HL-60 (cell line): ENCODE results near the gene VAV2.

Source experiments
- DNase-seq, 2 experiments: peaks; one replicate each; pipeline ENCODE4 v3.0.0-alpha.2; 2010 to 2020; ENCODE audit warnings: low read depth in 1 of 2, low spot score in 1 of 2
- H3K27ac ChIP-seq: fragments of 250-450 bp; sonication (Bioruptor Pico); replicated peaks from 2 replicates; pipeline ENCODE4 v1.5.1; 2020; ENCODE audit warnings: mild to moderate bottlenecking, moderate library complexity
- H3K27me3 ChIP-seq: fragments of 250-450 bp; sonication (Bioruptor Pico); 2 replicates; pipeline ENCODE4 v1.5.1; 2021; ENCODE audit warnings: mild to moderate bottlenecking, moderate library complexity; ENCODE audit not compliant: insufficient read depth, poor library complexity, severe bottlenecking
- H3K4me3 ChIP-seq: replicated peaks from 2 replicates; pipeline ENCODE4 v1.5.1; 2011; ENCODE audit warnings: mild to moderate bottlenecking, control low read depth, low read length; ENCODE audit not compliant: insufficient read depth
- GABPA ChIP-seq: IDR thresholded peaks from 2 replicates; pipeline ENCODE4 v1.6.1; 2012; ENCODE audit warnings: low read depth
- POLR2AphosphoS5 ChIP-seq: IDR thresholded peaks from 2 replicates; pipeline ENCODE4 v1.6.1; 2012; ENCODE audit warnings: low read depth
- SPI1 ChIP-seq: IDR thresholded peaks from 2 replicates; pipeline ENCODE4 v1.6.1; 2012; ENCODE audit warnings: low read depth, mild to moderate bottlenecking, borderline replicate concordance
- TF ChIP-seq, protein P1 (sequence below): IDR thresholded peaks from 2 replicates; pipeline ENCODE4 v1.6.1; 2012; ENCODE audit warnings: low read depth; ENCODE audit not compliant: insufficient replicate concordance
- TF ChIP-seq, protein P2 (sequence below): IDR thresholded peaks from one replicate; pipeline ENCODE4 v1.5.1; 2011; ENCODE audit warnings: low read length, control low read depth, inconsistent platforms; ENCODE audit not compliant: insufficient read depth

The VAV2 gene

DNA sequence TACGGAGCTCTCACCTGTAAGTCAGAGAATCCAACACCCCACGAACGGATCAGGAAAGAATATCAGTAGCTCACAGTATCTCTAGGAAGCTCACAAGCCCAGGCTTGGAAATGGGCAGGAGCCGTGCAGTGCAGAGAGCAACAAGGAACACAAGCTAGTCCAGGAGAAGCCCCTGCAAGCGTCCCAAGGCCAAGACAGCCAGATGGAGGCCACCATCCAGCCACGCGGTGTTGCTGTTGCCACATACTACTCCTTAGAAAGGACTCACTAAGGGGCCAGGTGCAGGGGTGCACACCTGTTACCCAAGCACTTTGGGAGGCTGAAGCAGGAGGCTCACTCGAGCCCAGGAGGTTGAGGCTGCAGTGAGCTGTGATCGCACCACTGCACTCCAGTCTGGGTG lies 15.4 kb upstream of the VAV2 start:
- no peak overlapping the region for H3K4me3 ChIP-seq
- H3K27me3 ChIP-seq, result peaks cover 11% of the 10 kb centered on the region
- DNase-seq, result no peak
- TF ChIP-seq, protein P1, sequence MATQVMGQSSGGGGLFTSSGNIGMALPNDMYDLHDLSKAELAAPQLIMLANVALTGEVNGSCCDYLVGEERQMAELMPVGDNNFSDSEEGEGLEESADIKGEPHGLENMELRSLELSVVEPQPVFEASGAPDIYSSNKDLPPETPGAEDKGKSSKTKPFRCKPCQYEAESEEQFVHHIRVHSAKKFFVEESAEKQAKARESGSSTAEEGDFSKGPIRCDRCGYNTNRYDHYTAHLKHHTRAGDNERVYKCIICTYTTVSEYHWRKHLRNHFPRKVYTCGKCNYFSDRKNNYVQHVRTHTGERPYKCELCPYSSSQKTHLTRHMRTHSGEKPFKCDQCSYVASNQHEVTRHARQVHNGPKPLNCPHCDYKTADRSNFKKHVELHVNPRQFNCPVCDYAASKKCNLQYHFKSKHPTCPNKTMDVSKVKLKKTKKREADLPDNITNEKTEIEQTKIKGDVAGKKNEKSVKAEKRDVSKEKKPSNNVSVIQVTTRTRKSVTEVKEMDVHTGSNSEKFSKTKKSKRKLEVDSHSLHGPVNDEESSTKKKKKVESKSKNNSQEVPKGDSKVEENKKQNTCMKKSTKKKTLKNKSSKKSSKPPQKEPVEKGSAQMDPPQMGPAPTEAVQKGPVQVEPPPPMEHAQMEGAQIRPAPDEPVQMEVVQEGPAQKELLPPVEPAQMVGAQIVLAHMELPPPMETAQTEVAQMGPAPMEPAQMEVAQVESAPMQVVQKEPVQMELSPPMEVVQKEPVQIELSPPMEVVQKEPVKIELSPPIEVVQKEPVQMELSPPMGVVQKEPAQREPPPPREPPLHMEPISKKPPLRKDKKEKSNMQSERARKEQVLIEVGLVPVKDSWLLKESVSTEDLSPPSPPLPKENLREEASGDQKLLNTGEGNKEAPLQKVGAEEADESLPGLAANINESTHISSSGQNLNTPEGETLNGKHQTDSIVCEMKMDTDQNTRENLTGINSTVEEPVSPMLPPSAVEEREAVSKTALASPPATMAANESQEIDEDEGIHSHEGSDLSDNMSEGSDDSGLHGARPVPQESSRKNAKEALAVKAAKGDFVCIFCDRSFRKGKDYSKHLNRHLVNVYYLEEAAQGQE, result no peak
- TF ChIP-seq, protein P2, sequence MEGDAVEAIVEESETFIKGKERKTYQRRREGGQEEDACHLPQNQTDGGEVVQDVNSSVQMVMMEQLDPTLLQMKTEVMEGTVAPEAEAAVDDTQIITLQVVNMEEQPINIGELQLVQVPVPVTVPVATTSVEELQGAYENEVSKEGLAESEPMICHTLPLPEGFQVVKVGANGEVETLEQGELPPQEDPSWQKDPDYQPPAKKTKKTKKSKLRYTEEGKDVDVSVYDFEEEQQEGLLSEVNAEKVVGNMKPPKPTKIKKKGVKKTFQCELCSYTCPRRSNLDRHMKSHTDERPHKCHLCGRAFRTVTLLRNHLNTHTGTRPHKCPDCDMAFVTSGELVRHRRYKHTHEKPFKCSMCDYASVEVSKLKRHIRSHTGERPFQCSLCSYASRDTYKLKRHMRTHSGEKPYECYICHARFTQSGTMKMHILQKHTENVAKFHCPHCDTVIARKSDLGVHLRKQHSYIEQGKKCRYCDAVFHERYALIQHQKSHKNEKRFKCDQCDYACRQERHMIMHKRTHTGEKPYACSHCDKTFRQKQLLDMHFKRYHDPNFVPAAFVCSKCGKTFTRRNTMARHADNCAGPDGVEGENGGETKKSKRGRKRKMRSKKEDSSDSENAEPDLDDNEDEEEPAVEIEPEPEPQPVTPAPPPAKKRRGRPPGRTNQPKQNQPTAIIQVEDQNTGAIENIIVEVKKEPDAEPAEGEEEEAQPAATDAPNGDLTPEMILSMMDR, result no peak
- TF ChIP-seq POLR2AphosphoS5 (no peak), GABPA (no peak), SPI1 (no peak)
- no peak overlapping the region for H3K27ac ChIP-seq

GRCh38 chr9:134007150-134007549 lies 15.0 kb upstream of the VAV2 start:
- Histone ChIP-seq H3K27ac (no peak overlapping the region), H3K27me3 (peaks cover 11% of the 10 kb centered on the region), H3K4me3 (no peak overlapping the region)
- DNase-seq, result no peak
- TF ChIP-seq, protein P2, result no peak
- TF ChIP-seq GABPA (no peak), SPI1 (no peak), POLR2AphosphoS5 (no peak)
- TF ChIP-seq, protein P1, result no peak

- peaks cover 11% of the 10 kb centered on the region for H3K27me3 ChIP-seq
- TF ChIP-seq SPI1 (no peak), GABPA (no peak), POLR2AphosphoS5 (no peak)
- TF ChIP-seq, protein P2, result no peak
- TF ChIP-seq, protein P1, result no peak
- no peak for DNase-seq
- H3K27ac ChIP-seq, result no peak overlapping the region
- H3K4me3 ChIP-seq, result no peak overlapping the region
Observed at GRCh38 chr9:134005381-134005780, 13.3 kb upstream of the VAV2 start.
